Measurements from ENCODE around the gene CSNK1D. TPM values are rescaled to one million over a fixed set of nuclear protein-coding genes. Genes with fewer than 3 reads are reported as not detected.

Gene CSNK1D
- total and polyA plus RNA-seq, 4 experiments from 2014 or later: 31.6 to 182 (median 129) TPM

DNA sequence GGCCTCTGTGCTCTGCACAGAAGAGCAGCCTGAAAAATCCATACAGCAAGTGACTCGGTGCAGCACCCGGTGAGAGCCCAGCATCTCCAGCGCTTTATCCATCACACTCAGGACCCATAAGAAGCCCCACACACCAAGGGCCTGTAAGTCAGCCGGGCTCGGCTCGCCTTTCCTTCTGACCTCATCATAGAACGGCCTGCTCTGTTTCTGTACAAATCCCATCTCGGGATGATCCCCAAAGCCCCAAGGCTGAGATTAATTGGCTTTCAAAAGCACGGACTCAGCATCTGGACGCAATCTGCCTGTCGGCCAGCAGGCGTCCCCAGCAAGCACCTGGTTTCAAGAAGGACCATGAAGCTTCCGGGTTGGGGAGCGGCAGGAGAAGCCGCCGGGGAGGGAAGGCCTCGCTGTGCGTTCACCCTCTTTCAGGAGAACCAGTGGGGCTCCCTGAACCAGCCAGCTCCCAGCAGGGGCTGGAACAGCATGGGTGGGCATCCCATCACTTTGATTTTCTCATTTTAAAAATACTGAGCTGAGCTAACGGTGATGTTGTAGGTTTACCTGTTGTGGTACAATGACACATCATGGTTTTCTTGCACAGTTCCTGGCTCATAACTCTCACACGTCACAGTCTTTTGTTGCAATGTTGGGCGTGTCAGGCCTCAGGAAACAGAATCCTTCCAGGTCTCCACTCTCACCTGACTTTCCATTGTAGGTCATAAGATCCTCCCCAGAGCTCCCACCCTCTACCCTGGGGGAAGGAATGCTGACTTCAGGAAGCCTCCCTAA lies 67.6 kb downstream of the CSNK1D start:
- peak overlapping the region; percentile 96 to 99 (median 97) for H3K27ac Mint-ChIP-seq
- H3K36me3 ChIP-seq (ENCODE audit: insufficient read depth, low read length): no peaks in the 10 kb centered on the region
- POLR2A ChIA-PET (ENCODE audit: partially characterized antibody): interaction anchor here (0.7 to 3.2 kb wide), 17 partner anchors 9 to 176 kb away, joined by 3 to 35 read pairs (median 7); partner anchors contain the start of genes DCXR and SLC16A3
- peak; percentile 84 to 87 (median 86) for DNase-seq
- peak overlapping the region; percentile 61 for H3K27ac ChIP-seq (ENCODE audit: low read depth, low read length)
- no peaks in the 10 kb centered on the region for H3K9me3 ChIP-seq (ENCODE audit: control insufficient read depth in 1 of 2, low read length in 2 of 2)
- no peak overlapping the region for H3K4me3 ChIP-seq (ENCODE audit: low read length in 2 of 2)
- peaks cover 20 to 46% (median 33%) of the 10 kb centered on the region in 4 donors for H3K4me1 Mint-ChIP-seq
- H3K27me3 Mint-ChIP-seq: no peaks in the 10 kb centered on the region
- H3K9me3 Mint-ChIP-seq: no peaks in the 10 kb centered on the region
- H3K4me1 ChIP-seq (ENCODE audit: insufficient read depth, low read length): peaks cover 26% of the 10 kb centered on the region
- CTCF ChIA-PET (ENCODE audit: partially characterized antibody): interaction anchor here (0.6 to 2.3 kb wide), 25 partner anchors 8 to 212 kb away, joined by 3 to 24 read pairs (median 5); partner anchors contain the start of genes CD7 and SLC16A3
- no peaks in the 10 kb centered on the region for H3K27me3 ChIP-seq (ENCODE audit: insufficient read depth, low read length)
- peak overlapping the region in 7 of 8 donors; percentile 39 to 81 (median 54) for H3K4me3 Mint-ChIP-seq
- intact Hi-C loops (cut with micrococcal nuclease): loop anchor here (1.0 to 10.0 kb wide), 4 partner anchors 23 to 209 kb away; partner anchors contain the start of genes HEXD, OGFOD3 and SLC16A3
- peaks cover 4 to 6% of the 10 kb centered on the region in 2 donors for H3K36me3 Mint-ChIP-seq

DNA sequence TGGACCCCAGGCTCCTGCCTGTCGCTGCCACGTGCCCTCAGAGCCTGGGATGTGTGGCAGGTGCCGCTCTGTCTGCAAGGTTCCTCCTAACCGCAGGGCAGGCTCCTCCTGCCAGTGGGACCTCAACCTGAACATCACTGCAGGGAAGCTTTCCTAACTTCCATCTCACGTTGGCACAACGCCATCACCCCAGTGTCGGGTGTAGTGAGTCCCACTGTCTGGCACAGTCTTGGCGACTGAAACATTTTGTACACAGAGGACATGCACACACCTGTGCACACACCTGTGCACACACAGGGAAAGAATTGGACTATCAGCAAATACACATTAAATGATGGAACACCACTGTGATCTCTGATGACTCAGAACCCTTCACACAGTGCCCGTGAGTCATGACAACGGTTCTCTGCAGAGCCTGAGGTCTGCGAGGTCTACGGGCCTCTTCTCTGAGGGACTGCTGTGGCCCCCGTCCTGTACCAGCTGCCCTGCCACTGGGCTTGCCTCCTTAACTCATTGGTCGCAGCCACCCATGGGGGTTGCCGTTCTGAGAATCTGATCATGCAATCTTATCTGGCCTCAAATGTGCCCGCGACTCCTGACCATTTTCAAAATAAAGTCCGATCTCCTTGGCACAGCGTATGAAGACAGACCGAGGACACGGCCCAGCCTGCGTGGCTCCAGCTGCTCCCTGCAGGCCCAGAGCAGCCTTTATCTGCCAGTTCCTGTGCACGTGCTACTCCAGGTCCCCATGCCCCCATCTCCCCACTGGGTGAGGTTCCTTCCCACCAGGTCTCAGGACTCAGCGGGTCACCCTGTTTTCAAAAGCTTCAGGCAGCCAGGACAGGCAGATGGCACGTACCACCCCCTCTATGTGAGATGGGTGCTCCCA lies 68.4 kb downstream of the CSNK1D start:
- no peaks in the 10 kb centered on the region for H3K36me3 ChIP-seq (ENCODE audit: insufficient read depth, low read length)
- intact Hi-C loops (cut with micrococcal nuclease): loop anchor here (5.0 to 10.0 kb wide), 3 partner anchors 92 to 210 kb away; partner anchors contain the start of genes CENPX, HEXD, LRRC45 and OGFOD3
- Mint-ChIP-seq H3K36me3 (peaks cover 4 to 6% of the 10 kb centered on the region in 2 donors), H3K4me1 (peaks cover 24 to 54% (median 39%) of the 10 kb centered on the region in 4 donors), H3K4me3 (peak overlapping the region in 2 of 8 donors; percentile 38 to 81), H3K9me3 (no peaks in the 10 kb centered on the region), H3K27ac (peak overlapping the region; percentile 96 to 99 (median 97)), H3K27me3 (no peaks in the 10 kb centered on the region)
- no peaks in the 10 kb centered on the region for H3K9me3 ChIP-seq (ENCODE audit: control insufficient read depth in 1 of 2, low read length in 2 of 2)
- no peaks in the 10 kb centered on the region for H3K27me3 ChIP-seq (ENCODE audit: insufficient read depth, low read length)
- ChIA-PET POLR2A (ENCODE audit: partially characterized antibody) (interaction anchor here (0.7 to 3.2 kb wide), 15 partner anchors 9 to 175 kb away, joined by 3 to 35 read pairs (median 7); partner anchors contain the start of genes DCXR and SLC16A3), CTCF (ENCODE audit: partially characterized antibody) (interaction anchor here (1.1 to 2.3 kb wide), 14 partner anchors 10 to 116 kb away, joined by 3 to 24 read pairs (median 8); partner anchors contain the start of genes CD7 and SLC16A3)
- no peak overlapping the region for H3K4me3 ChIP-seq (ENCODE audit: low read length in 2 of 2)
- H3K4me1 ChIP-seq (ENCODE audit: insufficient read depth, low read length): peaks cover 35% of the 10 kb centered on the region
- H3K27ac ChIP-seq (ENCODE audit: low read depth, low read length): peak overlapping the region; percentile 61
- no peak for DNase-seq

- intact Hi-C loops (cut with micrococcal nuclease): loop anchor here (5.0 to 10.0 kb wide), 2 partner anchors 182 to 211 kb away; partner anchors contain the start of genes CENPX, HEXD, LRRC45 and OGFOD3
- H3K9me3 Mint-ChIP-seq: no peaks in the 10 kb centered on the region
Observed at GRCh38 chr17:82203920-82204319, 69.6 kb downstream of the CSNK1D start.

GRCh38 chr17:82202981-82203380 lies 70.5 kb downstream of the CSNK1D start:
- no peaks in the 10 kb centered on the region for H3K9me3 Mint-ChIP-seq
- intact Hi-C loops (cut with micrococcal nuclease): loop anchor here (5.0 to 10.0 kb wide), 2 partner anchors 181 to 212 kb away; partner anchors contain the start of genes CENPX, HEXD, LRRC45 and OGFOD3
- peaks cover 32 to 71% (median 50%) of the 10 kb centered on the region in 4 donors for H3K4me1 Mint-ChIP-seq
- Histone ChIP-seq H3K9me3 (ENCODE audit: control insufficient read depth in 1 of 2, low read length in 2 of 2) (no peaks in the 10 kb centered on the region), H3K4me1 (ENCODE audit: insufficient read depth, low read length) (peaks cover 46% of the 10 kb centered on the region), H3K27me3 (ENCODE audit: insufficient read depth, low read length) (no peaks in the 10 kb centered on the region), H3K4me3 (ENCODE audit: low read length in 2 of 2) (no peak overlapping the region), H3K27ac (ENCODE audit: low read depth, low read length) (no peak overlapping the region), H3K36me3 (ENCODE audit: insufficient read depth, low read length) (no peaks in the 10 kb centered on the region)
- peak overlapping the region; percentile 72 to 91 (median 81) for H3K27ac Mint-ChIP-seq
- DNase-seq: peak in 1 of 5 donors; percentile 34
- POLR2A ChIA-PET (ENCODE audit: partially characterized antibody): interaction anchor here (0.6 kb wide), 1 partner anchor 178 kb away, joined by 3 read pairs; no protein-coding TSS in a partner anchor
- H3K4me3 Mint-ChIP-seq: peak overlapping the region in 3 of 8 donors; percentile 24 to 54 (median 41)
- H3K36me3 Mint-ChIP-seq: peaks cover 5 to 6% of the 10 kb centered on the region in 2 donors
- no peaks in the 10 kb centered on the region for H3K27me3 Mint-ChIP-seq
- CTCF ChIA-PET (ENCODE audit: partially characterized antibody): interaction anchor here (0.7 to 2.2 kb wide), 3 partner anchors 9 to 114 kb away, joined by 3 to 9 read pairs (median 6); partner anchors contain the start of gene CD7

More at GRCh38 chr17:82203920-82204319, 69.6 kb downstream of the CSNK1D start:
- peak overlapping the region in 4 of 7 donors; percentile 48 to 93 (median 53) for H3K27ac Mint-ChIP-seq
- H3K36me3 Mint-ChIP-seq: peaks cover 4 to 6% of the 10 kb centered on the region in 2 donors
- ChIA-PET POLR2A (ENCODE audit: partially characterized antibody) (no interaction called here), CTCF (ENCODE audit: partially characterized antibody) (interaction anchor here (0.7 to 2.2 kb wide), 3 partner anchors 9 to 31 kb away, joined by 3 to 9 read pairs (median 5); partner anchors contain the start of gene SLC16A3)
- Histone ChIP-seq H3K9me3 (ENCODE audit: control insufficient read depth in 1 of 2, low read length in 2 of 2) (no peaks in the 10 kb centered on the region), H3K4me3 (ENCODE audit: low read length in 2 of 2) (no peak overlapping the region), H3K27ac (ENCODE audit: low read depth, low read length) (no peak overlapping the region), H3K27me3 (ENCODE audit: insufficient read depth, low read length) (no peaks in the 10 kb centered on the region), H3K4me1 (ENCODE audit: insufficient read depth, low read length) (peaks cover 41% of the 10 kb centered on the region), H3K36me3 (ENCODE audit: insufficient read depth, low read length) (no peaks in the 10 kb centered on the region)
- H3K4me1 Mint-ChIP-seq: peaks cover 26 to 62% (median 44%) of the 10 kb centered on the region in 4 donors
- DNase-seq: no peak
- H3K27me3 Mint-ChIP-seq: no peaks in the 10 kb centered on the region
- no peak overlapping the region for H3K4me3 Mint-ChIP-seq

DNA sequence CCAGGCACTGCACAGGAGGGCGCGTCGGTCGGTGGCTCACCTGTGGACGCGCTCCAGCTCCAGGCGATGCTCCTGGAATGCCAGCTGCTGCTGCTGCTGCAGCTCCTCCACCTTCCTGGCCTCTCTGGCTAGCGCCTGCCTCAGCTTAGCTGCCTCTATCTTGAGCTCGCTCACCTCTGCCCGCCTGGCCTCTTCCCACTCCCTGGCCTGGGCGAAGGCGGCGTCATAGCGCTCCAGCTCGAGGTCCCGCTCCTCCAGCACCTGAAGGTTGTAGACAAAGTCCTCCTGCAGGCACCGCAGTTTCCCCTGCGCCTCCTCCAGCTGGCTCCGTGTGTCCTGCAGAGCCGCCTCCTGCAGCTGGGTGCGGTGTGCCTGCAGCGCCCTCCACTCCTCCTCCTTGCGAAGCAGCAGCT lies 72.0 kb downstream of the CSNK1D start:
- DNase-seq: peak in 1 of 5 donors; percentile 17
- H3K9me3 ChIP-seq (ENCODE audit: control insufficient read depth in 1 of 2, low read length in 2 of 2): no peaks in the 10 kb centered on the region
- peaks cover 46% of the 10 kb centered on the region for H3K4me1 ChIP-seq (ENCODE audit: insufficient read depth, low read length)
- H3K4me1 Mint-ChIP-seq: peaks cover 29 to 70% (median 52%) of the 10 kb centered on the region in 4 donors
- POLR2A ChIA-PET (ENCODE audit: partially characterized antibody): interaction anchor here (0.6 to 3.9 kb wide), 12 partner anchors 11 to 688 kb away, joined by 3 to 22 read pairs (median 5); partner anchors contain the start of genes CCDC57, P4HB, RAC3 and SLC16A3
- H3K27me3 Mint-ChIP-seq: no peaks in the 10 kb centered on the region
- no peak overlapping the region for H3K4me3 ChIP-seq (ENCODE audit: low read length in 2 of 2)
- no peaks in the 10 kb centered on the region for H3K9me3 Mint-ChIP-seq
- H3K36me3 ChIP-seq (ENCODE audit: insufficient read depth, low read length): no peaks in the 10 kb centered on the region
- peak overlapping the region in 6 of 7 donors; percentile 64 to 91 (median 79) for H3K27ac Mint-ChIP-seq
- intact Hi-C loops (cut with micrococcal nuclease): loop anchor here (5.0 to 10.0 kb wide), 2 partner anchors 179 to 213 kb away; partner anchors contain the start of genes CENPX, HEXD, LRRC45 and OGFOD3
- no peak overlapping the region for H3K27ac ChIP-seq (ENCODE audit: low read depth, low read length)
- CTCF ChIA-PET (ENCODE audit: partially characterized antibody): interaction anchor here (1.2 to 1.4 kb wide), 3 partner anchors 32 to 98 kb away, joined by 3 to 4 read pairs (median 4); no protein-coding TSS in a partner anchor
- H3K27me3 ChIP-seq (ENCODE audit: insufficient read depth, low read length): no peaks in the 10 kb centered on the region
- peak overlapping the region in 5 of 8 donors; percentile 6 to 60 (median 25) for H3K4me3 Mint-ChIP-seq
- H3K36me3 Mint-ChIP-seq: peaks cover 2 to 8% of the 10 kb centered on the region in 2 donors
